Kidney (tissue), 14 donors: Measurements from ENCODE around the gene PEX16. TPM values are rescaled to one million over a fixed set of nuclear protein-coding genes. Genes with fewer than 3 reads are reported as not detected.

Experiments
- DNase-seq, 5 donors: peaks; one replicate each; pipeline ENCODE4 v3.0.0-alpha.2; 2013 to 2020
- FAIRE-seq: peaks from 2 replicates; lab custom pipeline; 2012; peaks lifted over from hg19 to GRCh38; lab: Jason Lieb, UNC
- H3K27ac ChIP-seq, 2 donors: one replicate each; pipeline ENCODE4 v1.7.0; 2013; ENCODE audit warnings: low read depth in 2 of 2, low read length in 2 of 2, inconsistent platforms in 1 of 2
- H3K27me3 ChIP-seq: one replicate; pipeline ENCODE4 v1.7.1; 2013; ENCODE audit warnings: low read length, inconsistent platforms; ENCODE audit not compliant: control insufficient read depth, insufficient read depth
- H3K36me3 ChIP-seq, 3 donors: one replicate each; pipeline versions ENCODE4 v1.7.0 to v1.7.1; 2013; ENCODE audit warnings: low read length in 3 of 3, control low read depth in 1 of 3, inconsistent platforms in 1 of 3; ENCODE audit not compliant: insufficient read depth in 3 of 3, control insufficient read depth in 2 of 3
- H3K4me1 ChIP-seq, 3 donors: one replicate each; pipeline versions ENCODE4 v1.7.0 to v1.7.1; 2013; ENCODE audit warnings: low read length in 3 of 3, inconsistent platforms in 1 of 3, low read depth in 1 of 3; ENCODE audit not compliant: control insufficient read depth in 2 of 3, insufficient read depth in 2 of 3
- H3K4me3 ChIP-seq, 3 donors: one replicate each; pipeline versions ENCODE4 v1.7.0 to v1.8.1; 2013; ENCODE audit warnings: low read length in 3 of 3, control low read depth in 1 of 3, inconsistent platforms in 1 of 3
- H3K9ac ChIP-seq, 3 donors: one replicate each; pipeline versions ENCODE4 v1.7.0 to v1.7.1; 2013; ENCODE audit warnings: low read length in 3 of 3, control low read depth in 1 of 3, inconsistent platforms in 1 of 3
- H3K9me3 ChIP-seq, 3 donors: one replicate each; pipeline versions ENCODE4 v1.7.0 to v1.7.1; 2013; ENCODE audit warnings: low read length in 3 of 3, control low read depth in 1 of 3, inconsistent platforms in 1 of 3; ENCODE audit not compliant: control insufficient read depth in 2 of 3, insufficient read depth in 1 of 3
- CTCF ChIP-seq: IDR thresholded peaks from 3 replicates; pipeline ENCODE4 v1.5.1; 2012; ENCODE audit warnings: mild to moderate bottlenecking, moderate library complexity, borderline replicate concordance; ENCODE audit not compliant: insufficient read depth; ENCODE audit errors: extremely low read depth
- intact Hi-C: fragments of 100-400 bp; cut with DNase I; formaldehyde crosslinking; loops from one replicate; pipeline ENCODE4 v1.11.1; 2022
- polyA plus RNA-seq: library from polyadenylated mRNA; stranded (reverse); fragments of 350-450 nt; fragmentation: Illumina TruSeq; extraction: RNeasy Lipid Tissue Mini Kit (QIAGEN cat#74804); gene quantifications from one replicate; pipeline ENCODE4 v1.2.3, GENCODE V29; 2014; ENCODE audit warnings: low read depth, low replicate concordance; ENCODE audit not compliant: insufficient read depth
- total RNA-seq: library from RNA; stranded (reverse); fragmentation: NEBNext Ultra II Directional; extraction: Animal tissue kit (Norgen Biotek cat#: 25700); gene quantifications from one replicate; pipeline ENCODE4 v1.2.1, GENCODE V29; 2021
- donor health status: control.
- donor health status: control.
- donor health status: control.
- donor health status: control.
- donor health status: control.
- donor health status: DM: yes; HTN: yes; CAD: no.
- donor health status: Normal renal cell carcinoma (clear cell type).

Gene PEX16
- total and polyA plus RNA-seq, 2 donors from 2014 or later: 38.4 to 46.0 TPM

GRCh38 chr11:45890886-45891550 lies 26.7 kb downstream of the PEX16 start:
- H3K4me1 ChIP-seq: peaks cover 0 to 2% (median 0%) of the 10 kb centered on the region in 3 donors
- H3K4me3 ChIP-seq: no peak overlapping the region
- H3K27ac ChIP-seq: no peak overlapping the region
- TF ChIP-seq CTCF: no peak
- no peaks in the 10 kb centered on the region for H3K9me3 ChIP-seq
- H3K9ac ChIP-seq: no peak overlapping the region
- intact Hi-C loops: no loop called here
- FAIRE-seq: no peak
- no peaks in the 10 kb centered on the region for H3K27me3 ChIP-seq
- DNase-seq: peak in 1 of 5 donors; percentile 32
- H3K36me3 ChIP-seq: no peaks in the 10 kb centered on the region

- Histone ChIP-seq H3K9ac (no peak overlapping the region), H3K27me3 (no peaks in the 10 kb centered on the region), H3K4me1 (peaks cover 0 to 2% (median 0%) of the 10 kb centered on the region in 3 donors), H3K4me3 (no peak overlapping the region), H3K9me3 (no peaks in the 10 kb centered on the region), H3K36me3 (no peaks in the 10 kb centered on the region), H3K27ac (no peak overlapping the region)
- no peak for TF ChIP-seq CTCF
- intact Hi-C loops: no loop called here
- FAIRE-seq: no peak
- DNase-seq: peak in 1 of 5 donors; percentile 53
Measured at GRCh38 chr11:45889966-45890365, 27.7 kb downstream of the PEX16 start.

- no peak for TF ChIP-seq CTCF
- intact Hi-C loops: no loop called here
- Histone ChIP-seq H3K27me3 (no peaks in the 10 kb centered on the region), H3K9ac (no peak overlapping the region), H3K9me3 (no peaks in the 10 kb centered on the region), H3K4me3 (no peak overlapping the region), H3K27ac (no peak overlapping the region), H3K4me1 (peaks cover 0 to 2% (median 0%) of the 10 kb centered on the region in 3 donors), H3K36me3 (no peaks in the 10 kb centered on the region)
- FAIRE-seq: no peak
- DNase-seq: no peak
Measured at GRCh38 chr11:45889555-45889954, 28.1 kb downstream of the PEX16 start.
